GM12801 (cell line): ENCODE data around the gene GPBAR1.

Experiments
- TF ChIP-seq, protein P1 (sequence below): IDR thresholded peaks from one replicate; pipeline ENCODE4 v1.5.1; 2011; ENCODE audit warnings: control low read depth; ENCODE audit not compliant: insufficient read length; ENCODE audit errors: extremely low read depth

GPBAR1 gene

DNA sequence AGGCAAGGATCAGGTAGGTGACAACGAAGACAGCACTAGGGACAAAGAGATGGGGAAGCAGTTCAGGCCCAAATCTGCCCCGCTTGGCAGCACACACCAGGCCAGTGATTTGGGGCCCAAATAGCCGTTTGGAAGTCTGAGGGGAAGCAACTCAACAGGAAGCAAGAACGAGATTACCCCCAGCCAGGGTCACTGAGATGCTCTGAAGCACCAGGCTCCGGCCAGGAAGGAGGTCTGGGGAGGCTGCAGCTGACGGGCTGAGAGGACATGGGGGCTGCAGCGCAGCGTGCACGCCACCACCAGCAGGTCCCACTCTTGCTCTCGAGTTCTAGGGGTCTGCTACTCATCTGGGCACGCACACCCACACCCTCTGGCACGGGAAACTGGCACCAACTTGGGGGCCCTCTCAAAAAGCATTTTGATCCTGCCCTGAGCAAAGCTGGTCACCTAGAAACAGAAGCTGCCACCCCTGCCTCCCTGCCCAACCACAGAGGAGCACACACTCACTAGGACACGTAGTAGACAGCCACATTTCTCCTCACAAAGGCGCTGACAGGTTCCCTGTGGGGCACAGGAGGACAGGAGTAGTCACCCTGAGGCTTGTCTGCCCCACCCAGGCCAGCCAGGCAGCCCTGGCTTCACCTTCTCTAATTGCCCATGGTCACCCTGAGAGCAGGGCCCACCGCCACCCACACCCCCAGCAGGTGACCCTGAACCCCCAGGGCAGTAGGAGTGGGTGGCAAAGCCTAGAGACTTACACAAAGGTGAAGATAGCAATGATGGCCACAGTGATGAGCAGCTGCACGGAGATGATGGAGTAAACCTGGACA, 17.9 kb downstream of the GPBAR1 start:
- TF ChIP-seq, protein P1, sequence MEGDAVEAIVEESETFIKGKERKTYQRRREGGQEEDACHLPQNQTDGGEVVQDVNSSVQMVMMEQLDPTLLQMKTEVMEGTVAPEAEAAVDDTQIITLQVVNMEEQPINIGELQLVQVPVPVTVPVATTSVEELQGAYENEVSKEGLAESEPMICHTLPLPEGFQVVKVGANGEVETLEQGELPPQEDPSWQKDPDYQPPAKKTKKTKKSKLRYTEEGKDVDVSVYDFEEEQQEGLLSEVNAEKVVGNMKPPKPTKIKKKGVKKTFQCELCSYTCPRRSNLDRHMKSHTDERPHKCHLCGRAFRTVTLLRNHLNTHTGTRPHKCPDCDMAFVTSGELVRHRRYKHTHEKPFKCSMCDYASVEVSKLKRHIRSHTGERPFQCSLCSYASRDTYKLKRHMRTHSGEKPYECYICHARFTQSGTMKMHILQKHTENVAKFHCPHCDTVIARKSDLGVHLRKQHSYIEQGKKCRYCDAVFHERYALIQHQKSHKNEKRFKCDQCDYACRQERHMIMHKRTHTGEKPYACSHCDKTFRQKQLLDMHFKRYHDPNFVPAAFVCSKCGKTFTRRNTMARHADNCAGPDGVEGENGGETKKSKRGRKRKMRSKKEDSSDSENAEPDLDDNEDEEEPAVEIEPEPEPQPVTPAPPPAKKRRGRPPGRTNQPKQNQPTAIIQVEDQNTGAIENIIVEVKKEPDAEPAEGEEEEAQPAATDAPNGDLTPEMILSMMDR = no peak

DNA sequence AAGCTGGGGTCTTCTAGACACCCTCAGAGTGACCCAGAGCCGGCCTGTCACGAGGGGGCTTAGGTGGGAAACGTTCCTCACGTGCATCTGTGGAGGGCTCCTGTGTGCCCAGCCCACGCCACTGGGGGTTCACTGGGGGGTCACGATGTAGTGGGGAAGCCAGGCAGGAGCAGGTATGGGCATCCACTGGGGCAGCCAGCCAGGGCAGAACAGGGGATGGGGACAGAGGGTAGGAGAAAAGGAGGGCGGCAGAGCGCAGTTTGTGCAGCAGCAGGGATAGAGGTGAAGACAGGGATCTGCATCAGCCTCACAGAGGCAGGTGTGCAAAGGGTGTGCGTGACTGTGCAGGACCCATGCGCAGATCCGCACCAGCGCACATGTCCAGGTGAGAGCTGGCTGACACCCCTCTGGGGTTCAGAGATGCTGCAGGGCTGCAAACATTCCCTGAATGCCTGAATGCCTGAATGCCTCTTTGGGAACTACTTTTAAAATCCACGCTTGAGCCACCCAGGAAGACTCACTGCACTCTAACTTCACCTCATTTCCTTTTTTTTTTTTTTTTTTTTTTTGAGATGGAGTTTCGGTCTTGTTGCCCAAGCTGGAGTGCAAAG, 19.6 kb downstream of the GPBAR1 start:
- TF ChIP-seq, protein P1 = no peak

DNA sequence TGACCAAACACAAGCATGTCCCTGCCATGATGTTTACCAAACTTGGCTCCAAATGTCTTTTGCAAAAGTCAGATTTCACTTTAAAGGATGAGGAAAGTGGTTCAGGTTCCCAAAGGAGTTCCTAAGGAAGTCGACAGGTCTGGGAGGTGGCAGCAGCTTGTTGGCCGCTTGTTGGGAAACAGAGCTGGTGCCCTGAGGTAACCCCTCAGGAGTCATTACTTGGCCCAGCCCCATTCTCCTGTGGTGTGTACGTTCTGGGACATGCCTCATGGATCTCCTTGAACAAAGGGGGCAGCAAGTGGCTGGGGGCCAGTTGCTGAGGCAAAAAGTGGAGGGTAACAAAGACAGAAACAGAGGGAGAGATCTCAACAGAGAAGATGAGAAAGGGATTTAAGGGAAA, 20.6 kb downstream of the GPBAR1 start:
- TF ChIP-seq, protein P1 = no peak

DNA sequence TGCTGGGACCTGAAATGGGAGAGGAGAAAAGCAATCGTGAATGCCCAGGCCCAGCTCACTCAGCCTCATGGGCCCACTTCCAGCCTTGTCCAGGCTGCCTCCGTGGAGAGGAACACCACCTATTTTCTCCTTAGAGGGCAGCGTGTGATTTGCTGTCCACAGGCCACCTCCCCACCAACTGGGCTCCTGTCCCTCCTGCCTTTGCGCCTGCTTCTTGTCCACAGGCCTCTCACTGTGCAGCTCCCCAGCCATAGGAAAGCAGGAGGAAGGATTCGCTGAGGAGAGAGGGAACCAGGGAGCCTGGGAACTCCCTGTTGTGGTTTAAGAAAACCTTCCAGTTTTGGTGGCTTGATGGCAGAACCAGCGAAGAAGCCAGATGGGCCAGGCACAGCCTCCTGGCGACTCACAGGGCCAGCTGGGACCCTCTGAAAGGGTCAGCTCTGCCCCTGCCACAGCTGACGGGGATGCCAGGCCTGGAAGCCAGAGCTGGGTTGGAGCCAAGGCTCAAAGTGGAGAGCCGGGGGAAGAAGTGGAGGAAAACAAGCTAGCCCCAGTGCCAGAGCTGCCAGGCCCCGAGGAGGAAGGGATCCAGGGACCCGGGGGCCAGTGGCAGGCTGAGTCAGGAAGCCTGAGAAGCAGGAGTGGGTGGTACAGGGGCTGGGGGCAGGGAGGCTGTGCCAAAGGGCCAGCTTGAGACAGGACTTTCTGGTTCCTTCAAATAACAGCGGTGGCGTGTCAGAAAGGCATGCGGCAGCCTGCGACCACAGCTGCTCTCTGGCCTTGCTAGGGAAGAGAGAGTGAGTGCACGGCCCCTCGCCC, 21.6 kb downstream of the GPBAR1 start:
- TF ChIP-seq, protein P1 = no peak

DNA sequence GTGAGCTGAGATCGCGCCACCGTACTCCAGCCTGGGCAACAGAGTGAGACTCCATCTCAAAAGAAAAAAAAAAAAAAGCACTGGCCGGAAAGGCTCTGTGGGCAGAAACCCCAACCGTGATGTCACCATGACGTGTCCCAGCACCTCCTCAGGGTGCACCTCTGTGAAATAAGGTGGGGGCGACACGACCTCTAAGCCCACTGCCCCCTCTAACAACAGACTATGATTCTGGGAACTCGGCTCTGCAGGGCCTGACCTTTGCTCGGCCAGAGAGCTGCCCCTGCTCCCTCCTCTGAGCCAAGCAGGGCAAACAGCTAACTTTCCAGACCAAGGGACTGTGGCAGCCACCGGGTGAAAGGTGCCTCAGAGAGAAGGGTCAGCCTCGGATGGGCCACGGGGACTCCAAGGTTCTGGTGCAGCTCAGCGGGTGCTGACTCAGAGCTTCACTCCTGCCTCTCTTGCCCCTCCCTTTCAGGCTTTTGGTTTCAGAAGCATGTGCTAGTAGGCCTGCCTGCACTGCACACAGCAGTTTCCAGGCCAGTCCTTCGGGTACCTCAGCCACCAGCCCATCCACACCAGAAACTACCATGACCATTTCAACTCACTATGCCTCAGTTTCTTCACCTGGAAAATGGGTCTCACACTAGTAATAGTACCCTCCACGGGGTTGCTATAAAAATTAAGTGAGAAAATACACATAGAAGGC, 23.4 kb downstream of the GPBAR1 start:
- TF ChIP-seq, protein P1 = no peak

DNA sequence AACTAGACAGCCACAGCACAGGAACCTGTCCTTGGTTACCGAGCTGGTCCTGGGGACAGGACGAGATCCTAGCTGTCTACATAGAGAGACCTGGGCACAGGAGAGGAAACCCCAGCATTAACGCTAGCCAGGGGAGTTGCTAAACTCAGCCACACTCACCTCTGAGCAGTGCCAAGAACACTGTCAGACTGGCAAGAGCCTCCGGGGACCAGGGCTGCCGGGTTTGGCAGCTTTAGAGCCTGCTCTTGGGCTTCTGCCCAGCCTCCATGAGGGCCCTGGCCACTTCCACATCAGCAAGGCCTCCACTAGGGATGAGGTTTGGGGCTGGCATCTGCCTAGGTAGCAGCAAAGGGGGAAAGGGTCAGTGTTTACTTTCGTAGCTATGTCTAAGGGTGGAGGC, 24.8 kb downstream of the GPBAR1 start:
- TF ChIP-seq, protein P1 = no peak
